RWPE1 (cell line): ENCODE results near the gene LHFPL2.

Experiments
- CTCF ChIA-PET: fragments of 350-600 bp; sonication (Branson Sonifier 250); formaldehyde crosslinking; extraction: SDS; loops from one replicate; lab custom pipeline; 2021; lab: Yijun Ruan, JAX
- POLR2A ChIA-PET: fragments of 400-600 bp; formaldehyde crosslinking; extraction: SDS; loops from one replicate; lab custom pipeline; 2020; ENCODE audit warnings: antibody characterized with exemption; ENCODE audit not compliant: low non-redundant PET; lab: Yijun Ruan, JAX
- DNase-seq: peaks from one replicate; pipeline ENCODE4 v3.0.0; 2012; ENCODE audit warnings: low spot score
- H3K27ac ChIP-seq: fragments of 450-650 bp; 2 replicates; pipeline ENCODE4 v1.5.1; 2017
- CTCF ChIP-seq: fragments of 450-650 bp; conservative IDR thresholded peaks from 2 replicates; pipeline ENCODE4 v1.5.1; 2017; ENCODE audit warnings: low read depth, mild to moderate bottlenecking

The LHFPL2 gene

DNA sequence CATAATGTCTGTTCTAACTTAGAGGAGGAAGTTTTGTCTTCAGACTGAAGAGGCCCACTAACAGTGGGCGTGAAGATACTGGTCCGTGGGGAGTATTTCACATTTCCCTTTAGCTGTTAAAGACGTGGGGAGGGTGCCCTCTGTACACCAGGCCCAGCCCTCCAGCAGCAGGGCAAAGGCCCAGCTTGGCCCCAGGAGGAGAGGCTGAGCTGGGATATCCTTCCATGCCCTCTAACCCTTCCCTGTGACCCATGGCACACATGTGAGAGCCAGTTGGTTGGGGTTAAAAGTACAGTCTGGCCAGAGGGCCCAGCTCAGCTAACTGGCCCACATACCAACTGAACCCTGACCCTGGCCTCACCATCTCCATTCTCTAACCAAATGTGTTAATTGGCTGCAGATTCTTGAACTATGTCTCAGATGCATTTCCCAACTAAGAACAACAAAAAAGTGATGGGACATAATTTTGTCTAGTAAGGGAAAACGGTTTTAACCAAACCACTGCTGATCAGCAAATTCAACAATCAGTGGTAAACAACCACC lies 74.4 kb downstream of the LHFPL2 start:
- DNase-seq = no peak
- no peak overlapping the region for H3K27ac ChIP-seq
- POLR2A ChIA-PET = no interaction called here

DNA sequence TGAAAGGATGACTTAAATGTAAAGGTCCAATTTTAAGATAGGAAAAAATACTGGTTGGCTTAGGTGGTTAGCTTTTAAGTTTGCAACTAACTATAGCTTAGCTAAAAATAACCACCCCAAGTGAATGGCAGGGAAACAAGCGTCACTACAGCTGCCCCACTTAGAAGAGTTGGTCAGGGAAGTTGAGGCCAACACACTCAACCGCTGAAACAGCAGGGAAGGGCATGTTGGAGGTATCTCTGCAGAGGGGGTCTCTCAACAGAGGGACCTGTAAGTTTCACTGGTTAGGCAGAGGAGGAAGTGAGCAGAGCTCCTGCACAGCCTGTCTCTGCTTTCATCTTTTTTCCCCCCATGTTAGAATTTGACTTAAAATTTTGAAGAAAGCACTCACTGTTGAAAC lies 75.3 kb downstream of the LHFPL2 start:
- no peak for DNase-seq
- ChIA-PET POLR2A (no interaction called here), CTCF (interaction anchor here (0.7 to 1.0 kb wide), 3 partner anchors 44 to 1903 kb away, joined by 3 read pairs; no protein-coding TSS in a partner anchor)
- TF ChIP-seq CTCF = no peak
- H3K27ac ChIP-seq = no peak overlapping the region

More for the DNA sequence above, 74.4 kb downstream of the LHFPL2 start:
- TF ChIP-seq CTCF = no peak
- CTCF ChIA-PET = interaction anchor here (0.7 kb wide), 1 partner anchor 1904 kb away, joined by 3 read pairs; no protein-coding TSS in a partner anchor

GRCh38 chr5:78570646-78571045 lies 77.9 kb downstream of the LHFPL2 start:
- ChIA-PET POLR2A (interaction anchor here (0.6 kb wide), 1 partner anchor 74 kb away, joined by 3 read pairs; no protein-coding TSS in a partner anchor), CTCF (no interaction called here)
- no peak for DNase-seq
- no peak overlapping the region for H3K27ac ChIP-seq
- no peak for TF ChIP-seq CTCF

DNA sequence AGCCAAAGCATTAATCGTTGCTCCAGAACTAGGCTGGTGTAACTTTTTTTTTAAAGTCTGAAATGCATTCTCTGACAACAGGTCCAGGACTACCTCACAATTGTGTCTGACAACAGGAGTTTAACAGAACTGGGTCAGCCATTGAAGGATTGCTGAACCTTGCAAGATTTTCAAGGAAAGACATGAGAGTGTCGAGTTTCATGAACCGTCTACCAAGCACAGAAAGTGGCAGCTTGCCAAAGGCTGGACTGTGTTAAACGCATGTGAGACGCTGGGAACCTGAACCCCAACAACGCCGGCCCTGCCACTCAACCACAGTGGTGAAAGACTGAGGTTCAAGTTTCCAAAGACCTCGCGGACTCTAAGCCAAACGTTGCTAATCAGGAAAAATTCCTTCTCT lies 79.1 kb downstream of the LHFPL2 start:
- no peak overlapping the region for H3K27ac ChIP-seq
- CTCF ChIA-PET = interaction anchor here (0.6 kb wide), 1 partner anchor 688 kb away, joined by 3 read pairs; no protein-coding TSS in a partner anchor
- POLR2A ChIA-PET = no interaction called here
- TF ChIP-seq CTCF = no peak
- DNase-seq = no peak

DNA sequence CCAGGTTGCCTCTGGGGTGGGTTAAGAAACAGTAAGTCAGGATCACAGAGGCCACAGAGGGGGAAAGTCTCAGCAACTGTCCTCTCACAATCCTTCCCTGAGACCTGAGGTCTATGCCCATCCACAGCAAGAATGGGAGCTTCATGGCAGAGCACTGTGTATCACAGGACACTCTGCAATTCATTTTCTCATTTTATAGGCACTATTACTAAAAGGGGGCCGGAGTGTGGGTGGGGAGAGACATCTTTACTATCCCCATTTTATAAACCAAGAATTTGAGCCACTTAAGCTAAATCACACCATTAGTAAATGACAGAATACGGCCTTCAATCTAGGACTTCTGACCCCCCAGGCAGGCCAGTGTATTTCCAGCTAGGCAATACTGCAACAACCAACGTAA lies 79.9 kb downstream of the LHFPL2 start:
- ChIA-PET POLR2A (no interaction called here), CTCF (no interaction called here)
- no peak for DNase-seq
- H3K27ac ChIP-seq = no peak overlapping the region
- TF ChIP-seq CTCF = no peak

- H3K27ac ChIP-seq = no peak overlapping the region
- CTCF ChIA-PET = no interaction called here
- no peak for DNase-seq
- POLR2A ChIA-PET = no interaction called here
- no peak for TF ChIP-seq CTCF
These were observed 80.4 kb downstream of the LHFPL2 start for GRCh38 chr5:78568212-78568611.
